Activated B cell treated with CpG ODN at 0.5 μM for 24 hours (primary cell): ENCODE data around the gene LDB2. TPM values are rescaled to one million over a fixed set of nuclear protein-coding genes. Genes with fewer than 3 reads are reported as not detected.

Experiments used
- ATAC-seq: fragments of 200-7000 bp; cut with Tn5 transposase; one replicate; pipeline ENCODE4 v1.10.0; 2021; ENCODE audit warnings: low read depth, mild to moderate bottlenecking, moderate library complexity
- CTCF ChIA-PET: fragments of 350-600 bp; sonication (Branson Sonifier 250); formaldehyde crosslinking; loops from one replicate; lab custom pipeline; 2021; ENCODE audit warnings: antibody characterized with exemption; lab: Charles Lee
- POLR2A ChIA-PET: fragments of 350-600 bp; sonication (Branson Sonifier 250); formaldehyde crosslinking; loops from one replicate; lab custom pipeline; 2021; ENCODE audit warnings: antibody characterized with exemption; lab: Charles Lee
- DNase-seq: peaks from one replicate; pipeline ENCODE4 v3.0.0; 2022
- H3K27ac Mint-ChIP-seq: one replicate; pipeline ENCODE4 v1.8.0; 2020; ENCODE audit warnings: mixed read lengths
- H3K27me3 Mint-ChIP-seq: one replicate; pipeline ENCODE4 v1.8.0; 2021; ENCODE audit warnings: mixed read lengths
- H3K36me3 Mint-ChIP-seq: one replicate; pipeline ENCODE4 v1.8.0; 2021; ENCODE audit warnings: low read depth, mixed read lengths
- H3K4me1 Mint-ChIP-seq: one replicate; pipeline ENCODE4 v1.8.0; 2021; ENCODE audit warnings: mixed read lengths
- H3K4me3 Mint-ChIP-seq: one replicate; pipeline ENCODE4 v1.8.0; 2020; ENCODE audit warnings: mild to moderate bottlenecking, mixed read lengths
- H3K9me3 Mint-ChIP-seq: one replicate; pipeline ENCODE4 v1.8.0; 2020; ENCODE audit warnings: mixed read lengths
- intact Hi-C: fragments of 100-400 bp; cut with micrococcal nuclease; formaldehyde crosslinking; loops from one replicate; pipeline ENCODE4 v1.15.1; 2024
- total RNA-seq: library from RNA; stranded (reverse); gene quantifications from 2 replicates; pipeline ENCODE4 v1.2.3, GENCODE V29; 2022
- TF ChIP-seq, protein P1 (sequence below): fragments of 200-600 bp; IDR thresholded peaks from one replicate; pipeline ENCODE4 v1.8.0; 2022; ENCODE audit warnings: antibody characterized with exemption, mild to moderate bottlenecking

Gene LDB2
- total RNA-seq, 1 donor from 2014 or later = not detected

DNA sequence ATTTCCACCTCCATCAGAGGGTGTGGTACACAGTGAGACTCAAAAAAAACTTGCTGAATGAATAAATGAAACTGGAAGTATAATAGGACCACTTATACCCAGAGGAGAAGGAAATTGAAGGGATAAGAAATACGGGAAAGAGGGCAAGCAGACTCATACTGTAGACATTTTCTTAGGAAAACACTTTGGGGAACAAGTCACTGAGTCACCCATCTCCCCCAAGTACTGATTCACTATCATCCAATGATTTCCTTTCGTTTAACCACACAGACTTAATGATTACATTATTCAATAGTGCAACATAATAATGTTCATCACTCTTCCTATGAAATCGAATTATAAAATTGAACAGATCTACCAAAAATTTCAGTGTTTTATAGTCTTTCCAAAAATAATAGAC is 97.1 kb downstream of the LDB2 start:
- no peak for ATAC-seq

DNA sequence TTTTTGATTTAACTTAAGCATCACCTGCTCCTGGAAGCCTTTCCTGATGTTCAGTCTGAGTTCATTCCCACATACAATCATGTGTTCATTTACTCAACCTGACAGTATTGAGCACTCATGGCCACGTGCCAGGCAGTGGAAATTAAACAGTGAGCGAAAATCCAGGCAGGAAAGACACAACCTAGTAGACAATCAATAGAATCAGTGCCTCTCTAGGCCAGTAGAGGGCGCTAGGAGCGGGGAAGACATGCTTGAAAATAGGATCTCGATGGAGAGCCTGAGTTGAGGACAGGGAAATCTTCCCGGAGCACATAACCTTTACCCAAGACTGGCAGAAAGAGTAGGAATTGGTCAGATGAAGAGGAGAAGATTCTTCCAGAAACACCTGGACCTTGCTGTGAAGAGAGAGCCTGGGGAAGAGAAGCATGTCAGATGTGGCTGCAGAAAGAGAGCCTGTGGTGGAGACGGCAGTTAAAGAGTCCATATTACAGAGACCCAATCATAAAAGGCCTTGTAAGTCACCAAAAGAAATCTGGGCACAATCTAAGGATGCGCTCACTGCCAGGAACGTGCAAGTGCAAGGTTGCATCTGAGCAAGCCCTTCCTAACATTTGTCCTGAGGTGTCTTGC is 103.5 kb downstream of the LDB2 start:
- H3K4me1 Mint-ChIP-seq = no peaks in the 10 kb centered on the region
- intact Hi-C loops = no loop called here
- ATAC-seq = no peak
- H3K27ac Mint-ChIP-seq = no peak overlapping the region
- no peaks in the 10 kb centered on the region for H3K9me3 Mint-ChIP-seq
- DNase-seq = no peak
- H3K4me3 Mint-ChIP-seq = no peak overlapping the region
- H3K36me3 Mint-ChIP-seq = no peaks in the 10 kb centered on the region
- CTCF ChIA-PET = no interaction called here
- POLR2A ChIA-PET = no interaction called here
- H3K27me3 Mint-ChIP-seq = no peaks in the 10 kb centered on the region
- TF ChIP-seq, protein P1, sequence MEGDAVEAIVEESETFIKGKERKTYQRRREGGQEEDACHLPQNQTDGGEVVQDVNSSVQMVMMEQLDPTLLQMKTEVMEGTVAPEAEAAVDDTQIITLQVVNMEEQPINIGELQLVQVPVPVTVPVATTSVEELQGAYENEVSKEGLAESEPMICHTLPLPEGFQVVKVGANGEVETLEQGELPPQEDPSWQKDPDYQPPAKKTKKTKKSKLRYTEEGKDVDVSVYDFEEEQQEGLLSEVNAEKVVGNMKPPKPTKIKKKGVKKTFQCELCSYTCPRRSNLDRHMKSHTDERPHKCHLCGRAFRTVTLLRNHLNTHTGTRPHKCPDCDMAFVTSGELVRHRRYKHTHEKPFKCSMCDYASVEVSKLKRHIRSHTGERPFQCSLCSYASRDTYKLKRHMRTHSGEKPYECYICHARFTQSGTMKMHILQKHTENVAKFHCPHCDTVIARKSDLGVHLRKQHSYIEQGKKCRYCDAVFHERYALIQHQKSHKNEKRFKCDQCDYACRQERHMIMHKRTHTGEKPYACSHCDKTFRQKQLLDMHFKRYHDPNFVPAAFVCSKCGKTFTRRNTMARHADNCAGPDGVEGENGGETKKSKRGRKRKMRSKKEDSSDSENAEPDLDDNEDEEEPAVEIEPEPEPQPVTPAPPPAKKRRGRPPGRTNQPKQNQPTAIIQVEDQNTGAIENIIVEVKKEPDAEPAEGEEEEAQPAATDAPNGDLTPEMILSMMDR = no peak

More for the DNA sequence above, 97.1 kb downstream of the LDB2 start:
- H3K9me3 Mint-ChIP-seq = no peaks in the 10 kb centered on the region
- intact Hi-C loops = no loop called here
- DNase-seq = no peak
- TF ChIP-seq, protein P1 = no peak
- H3K4me3 Mint-ChIP-seq = no peak overlapping the region
- H3K4me1 Mint-ChIP-seq = no peaks in the 10 kb centered on the region
- ChIA-PET CTCF (no interaction called here), POLR2A (no interaction called here)
- no peaks in the 10 kb centered on the region for H3K36me3 Mint-ChIP-seq
- H3K27ac Mint-ChIP-seq = no peak overlapping the region
- H3K27me3 Mint-ChIP-seq = no peaks in the 10 kb centered on the region

DNA sequence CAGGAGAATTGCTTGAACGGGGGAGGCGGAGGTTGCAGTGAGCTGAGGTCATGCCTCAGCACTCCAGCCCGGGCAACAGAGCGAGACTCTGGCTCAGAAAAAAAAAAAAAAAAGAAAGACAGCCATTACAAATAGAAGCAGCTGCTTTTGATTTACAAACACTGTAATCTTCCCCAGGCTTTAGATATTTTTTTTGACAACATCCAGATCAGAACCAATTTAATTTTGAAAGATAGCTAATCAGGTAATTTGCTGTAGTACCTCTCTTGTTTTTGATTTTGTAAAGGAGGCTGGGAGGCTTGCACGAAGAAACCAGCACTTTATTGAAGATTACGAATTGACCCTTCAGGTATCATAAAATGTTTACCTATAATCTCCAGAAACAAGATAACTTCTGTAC is 107.0 kb downstream of the LDB2 start:
- no peaks in the 10 kb centered on the region for H3K9me3 Mint-ChIP-seq
- H3K4me1 Mint-ChIP-seq = no peaks in the 10 kb centered on the region
- H3K27ac Mint-ChIP-seq = no peak overlapping the region
- ATAC-seq (no peak), DNase-seq (no peak)
- POLR2A ChIA-PET = no interaction called here
- no peaks in the 10 kb centered on the region for H3K36me3 Mint-ChIP-seq
- TF ChIP-seq, protein P1 = no peak
- CTCF ChIA-PET = no interaction called here
- no peak overlapping the region for H3K4me3 Mint-ChIP-seq
- no peaks in the 10 kb centered on the region for H3K27me3 Mint-ChIP-seq
- intact Hi-C loops = no loop called here

DNA sequence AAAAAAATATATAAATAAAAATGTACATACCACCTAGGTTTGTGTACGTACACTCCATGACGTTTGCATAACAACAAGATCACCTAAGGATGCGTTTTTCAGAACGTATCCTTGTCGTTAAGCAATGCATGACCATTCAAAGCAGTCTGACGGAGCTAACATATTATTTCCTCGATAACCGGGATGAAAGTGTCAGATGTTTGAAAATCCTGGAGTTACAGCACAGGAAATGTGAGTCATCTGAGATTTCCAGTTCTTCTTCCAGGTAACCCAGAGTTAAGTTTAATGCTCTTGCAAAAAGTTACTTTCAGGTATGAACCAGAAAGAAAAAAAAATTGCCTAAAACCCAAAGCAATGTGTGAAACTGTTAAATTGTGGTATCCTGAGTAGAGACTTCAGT is 107.9 kb downstream of the LDB2 start:
- ChIA-PET CTCF (no interaction called here), POLR2A (no interaction called here)
- H3K36me3 Mint-ChIP-seq = no peaks in the 10 kb centered on the region
- DNase-seq (no peak), ATAC-seq (no peak)
- TF ChIP-seq, protein P1 = no peak
- H3K9me3 Mint-ChIP-seq = no peaks in the 10 kb centered on the region
- no peak overlapping the region for H3K4me3 Mint-ChIP-seq
- no peaks in the 10 kb centered on the region for H3K27me3 Mint-ChIP-seq
- intact Hi-C loops = no loop called here
- no peak overlapping the region for H3K27ac Mint-ChIP-seq
- no peaks in the 10 kb centered on the region for H3K4me1 Mint-ChIP-seq

DNA sequence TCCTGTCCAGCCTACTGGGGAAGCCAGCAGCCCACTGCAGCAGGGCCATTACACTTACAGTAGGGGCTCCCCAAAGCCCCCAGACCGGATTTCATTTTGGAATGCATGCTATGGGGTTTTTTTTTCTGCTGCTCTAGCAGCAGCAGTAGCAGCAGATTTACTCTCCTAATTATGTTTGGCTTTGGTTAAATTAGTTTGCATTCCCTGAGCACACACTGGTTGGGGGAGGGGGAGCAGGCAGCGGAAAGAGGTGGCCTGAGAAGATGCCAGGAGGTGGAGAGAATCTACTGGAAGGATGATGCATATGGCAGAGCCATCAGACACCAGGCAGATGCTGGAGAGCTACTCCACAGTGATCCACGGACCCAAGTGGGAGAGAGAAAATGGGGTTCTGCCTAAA is 109.6 kb downstream of the LDB2 start:
- DNase-seq (no peak), ATAC-seq (no peak)
- ChIA-PET CTCF (no interaction called here), POLR2A (no interaction called here)
- TF ChIP-seq, protein P1 = no peak
- Mint-ChIP-seq H3K36me3 (no peaks in the 10 kb centered on the region), H3K4me3 (no peak overlapping the region), H3K27ac (no peak overlapping the region), H3K27me3 (no peaks in the 10 kb centered on the region), H3K9me3 (no peaks in the 10 kb centered on the region), H3K4me1 (no peaks in the 10 kb centered on the region)
- intact Hi-C loops = no loop called here
